Lower lobe of right lung (tissue), 2 donors: ENCODE measurements around the gene TMEM253. TPM values are rescaled to one million over a fixed set of nuclear protein-coding genes. Genes with fewer than 3 reads are reported as not detected.

ENCODE experiments used
- ATAC-seq, 2 donors: fragments of 200-7000 bp; cut with Tn5 transposase; one replicate each; pipeline ENCODE4 v1.9.1; 2020 to 2022; ENCODE audit warnings: mild to moderate bottlenecking in 2 of 2, moderate library complexity in 2 of 2
- DNase-seq: peaks from one replicate; pipeline ENCODE4 v3.0.0-alpha.2; 2020
- H3K27ac ChIP-seq: fragments of 200-600 bp; one replicate; pipeline ENCODE4 v1.8.0; 2022
- H3K27me3 ChIP-seq: fragments of 200-600 bp; one replicate; pipeline ENCODE4 v1.8.0; 2022; ENCODE audit warnings: low read depth
- H3K36me3 ChIP-seq: fragments of 200-600 bp; one replicate; pipeline ENCODE4 v1.8.0; 2022; ENCODE audit warnings: mild to moderate bottlenecking
- H3K4me1 ChIP-seq: fragments of 200-600 bp; one replicate; pipeline ENCODE4 v1.8.0; 2022
- H3K4me3 ChIP-seq: fragments of 200-600 bp; one replicate; pipeline ENCODE4 v1.8.0; 2022; ENCODE audit warnings: mild to moderate bottlenecking
- H3K9me3 ChIP-seq: fragments of 200-600 bp; one replicate; pipeline ENCODE4 v1.8.0; 2022
- intact Hi-C: fragments of 100-400 bp; cut with DNase I; formaldehyde crosslinking; loops from one replicate; pipeline ENCODE4 v1.11.0; 2022
- total RNA-seq: library from RNA; stranded (reverse); fragmentation: NEBNext Ultra II Directional; extraction: Animal tissue kit (Norgen Biotek cat#: 25700); gene quantifications from one replicate; pipeline ENCODE4 v1.2.1, GENCODE V29; 2021
- TF ChIP-seq, protein P1 (sequence below): fragments of 200-600 bp; IDR thresholded peaks from one replicate; pipeline ENCODE4 v1.8.0; 2022; ENCODE audit warnings: antibody characterized with exemption, mild to moderate bottlenecking
- donor health status: DM: no; HTN: yes; CAD: no; lungs with severe emphysema.

Gene TMEM253
- total RNA-seq, 1 donor from 2014 or later = 0.50 TPM

GRCh38 chr14:21093769-21094681 lies 6.8 kb upstream of the TMEM253 start:
- H3K4me1 ChIP-seq = peaks cover 20% of the 10 kb centered on the region
- no peak overlapping the region for H3K4me3 ChIP-seq
- H3K36me3 ChIP-seq = peaks cover 46% of the 10 kb centered on the region
- H3K9me3 ChIP-seq = no peaks in the 10 kb centered on the region
- DNase-seq = no peak
- TF ChIP-seq, protein P1, sequence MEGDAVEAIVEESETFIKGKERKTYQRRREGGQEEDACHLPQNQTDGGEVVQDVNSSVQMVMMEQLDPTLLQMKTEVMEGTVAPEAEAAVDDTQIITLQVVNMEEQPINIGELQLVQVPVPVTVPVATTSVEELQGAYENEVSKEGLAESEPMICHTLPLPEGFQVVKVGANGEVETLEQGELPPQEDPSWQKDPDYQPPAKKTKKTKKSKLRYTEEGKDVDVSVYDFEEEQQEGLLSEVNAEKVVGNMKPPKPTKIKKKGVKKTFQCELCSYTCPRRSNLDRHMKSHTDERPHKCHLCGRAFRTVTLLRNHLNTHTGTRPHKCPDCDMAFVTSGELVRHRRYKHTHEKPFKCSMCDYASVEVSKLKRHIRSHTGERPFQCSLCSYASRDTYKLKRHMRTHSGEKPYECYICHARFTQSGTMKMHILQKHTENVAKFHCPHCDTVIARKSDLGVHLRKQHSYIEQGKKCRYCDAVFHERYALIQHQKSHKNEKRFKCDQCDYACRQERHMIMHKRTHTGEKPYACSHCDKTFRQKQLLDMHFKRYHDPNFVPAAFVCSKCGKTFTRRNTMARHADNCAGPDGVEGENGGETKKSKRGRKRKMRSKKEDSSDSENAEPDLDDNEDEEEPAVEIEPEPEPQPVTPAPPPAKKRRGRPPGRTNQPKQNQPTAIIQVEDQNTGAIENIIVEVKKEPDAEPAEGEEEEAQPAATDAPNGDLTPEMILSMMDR = no peak
- no peak overlapping the region for H3K27ac ChIP-seq
- intact Hi-C loops = no loop called here
- H3K27me3 ChIP-seq = no peaks in the 10 kb centered on the region
- no peak for ATAC-seq

DNA sequence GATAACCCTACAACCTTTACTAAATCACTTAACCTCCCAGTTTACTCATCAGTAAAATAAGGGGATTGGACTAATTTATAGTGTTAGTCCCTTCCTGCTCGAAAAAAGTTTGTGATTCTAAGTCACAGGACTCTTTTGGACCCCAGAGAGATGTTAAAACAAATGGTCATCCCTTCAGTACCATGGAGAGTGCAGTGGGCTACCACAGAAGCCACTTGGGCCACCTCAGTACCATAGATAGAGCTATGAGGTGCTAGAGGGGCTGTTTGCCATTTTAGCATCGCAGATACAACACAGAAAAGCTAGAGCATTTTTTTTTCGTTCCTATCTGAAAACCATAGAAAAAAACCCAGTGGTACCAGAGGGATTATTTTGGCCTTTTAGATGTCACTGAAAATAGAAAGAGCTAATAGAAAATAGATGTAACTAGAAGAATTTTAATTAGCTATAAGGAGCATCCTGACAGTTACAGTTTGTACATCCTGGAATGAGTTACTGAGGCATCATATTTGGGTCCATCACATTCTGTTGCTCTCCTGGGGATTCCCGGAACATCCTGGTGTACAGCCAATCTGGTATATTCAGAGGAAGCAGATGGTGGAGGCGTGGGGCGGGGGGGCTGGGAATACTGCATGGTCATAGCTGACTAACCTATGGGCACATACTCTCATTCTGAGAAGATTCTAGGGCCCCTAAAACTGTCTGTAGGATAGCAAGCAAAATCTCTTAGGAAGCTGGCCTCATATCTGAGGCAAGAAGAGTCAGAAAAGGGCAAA lies 5.2 kb upstream of the TMEM253 start:
- intact Hi-C loops = loop anchor here (5.0 kb wide), 1 partner anchor 73 kb away; no protein-coding TSS in a partner anchor
- Histone ChIP-seq H3K27me3 (no peaks in the 10 kb centered on the region), H3K36me3 (peaks cover 30% of the 10 kb centered on the region), H3K4me1 (peaks cover 31% of the 10 kb centered on the region), H3K27ac (peak overlapping the region; percentile 1), H3K4me3 (no peak overlapping the region), H3K9me3 (no peaks in the 10 kb centered on the region)
- TF ChIP-seq, protein P1 = no peak
- no peak for ATAC-seq
- DNase-seq = no peak

- ATAC-seq (no peak), DNase-seq (no peak)
- Histone ChIP-seq H3K4me1 (peaks cover 31% of the 10 kb centered on the region), H3K36me3 (peaks cover 22% of the 10 kb centered on the region), H3K4me3 (no peak overlapping the region), H3K9me3 (no peaks in the 10 kb centered on the region), H3K27me3 (no peaks in the 10 kb centered on the region), H3K27ac (peak overlapping the region; percentile 1)
- TF ChIP-seq, protein P1 = no peak
- intact Hi-C loops = loop anchor here (5.0 kb wide), 1 partner anchor 74 kb away; no protein-coding TSS in a partner anchor
Measured at GRCh38 chr14:21096438-21096837, 4.4 kb upstream of the TMEM253 start.

- TF ChIP-seq, protein P1 = no peak
- no peaks in the 10 kb centered on the region for H3K9me3 ChIP-seq
- H3K4me3 ChIP-seq = peak overlapping the region; percentile 50
- DNase-seq = no peak
- ATAC-seq = no peak
- H3K27ac ChIP-seq = peak overlapping the region; percentile 75
- H3K4me1 ChIP-seq = peaks cover 29% of the 10 kb centered on the region
- intact Hi-C loops = loop anchor here (5.0 kb wide), 1 partner anchor 75 kb away; no protein-coding TSS in a partner anchor
- peaks cover 16% of the 10 kb centered on the region for H3K36me3 ChIP-seq
- H3K27me3 ChIP-seq = no peaks in the 10 kb centered on the region
Measured at GRCh38 chr14:21096978-21097635, 3.8 kb upstream of the TMEM253 start.

- peaks cover 26% of the 10 kb centered on the region for H3K4me1 ChIP-seq
- no peaks in the 10 kb centered on the region for H3K9me3 ChIP-seq
- no peaks in the 10 kb centered on the region for H3K27me3 ChIP-seq
- H3K4me3 ChIP-seq = peak overlapping the region; percentile 50
- intact Hi-C loops = loop anchor here (5.0 kb wide), 1 partner anchor 75 kb away; no protein-coding TSS in a partner anchor
- ATAC-seq = peak; percentile 6 to 27
- DNase-seq = peak; percentile 64
- TF ChIP-seq, protein P1 = no peak
- peaks cover 10% of the 10 kb centered on the region for H3K36me3 ChIP-seq
- peak overlapping the region; percentile 75 for H3K27ac ChIP-seq
Measured at GRCh38 chr14:21097636-21098075, 3.2 kb upstream of the TMEM253 start.
